SK-N-SH (cell line): ENCODE results near the gene OBSL1. TPM values are rescaled to one million over a fixed set of nuclear protein-coding genes. Genes with fewer than 3 reads are reported as not detected.

Experiments
- CTCF ChIA-PET: fragments of 300-600, 350-600 bp; formaldehyde crosslinking; extraction: SDS; loops from one replicate; lab custom pipeline; 2021; lab: Yijun Ruan, JAX
- POLR2A ChIA-PET: fragments of 350-600 bp; sonication (Branson Sonifier 250); formaldehyde crosslinking; extraction: SDS; loops from one replicate; lab custom pipeline; 2020; ENCODE audit warnings: antibody characterized with exemption, inconsistent platforms; lab: Yijun Ruan, JAX
- DNase-seq: peaks from one replicate; pipeline ENCODE4 v3.0.0; 2012
- H2AFZ ChIP-seq: fragments of 200-600 bp; sonication (generic); 2 replicates; pipeline ENCODE4 v1.8.1; 2016; ENCODE audit warnings: antibody characterized with exemption, mild to moderate bottlenecking, low read depth
- H3F3A ChIP-seq: fragments of 200-600 bp; sonication (generic); replicated peaks from 2 replicates; pipeline ENCODE3; 2016; ENCODE audit warnings: antibody characterized with exemption, mild to moderate bottlenecking; ENCODE audit not compliant: insufficient read depth
- H3K27ac ChIP-seq, 2 experiments: fragments of 200-500 bp in 1 of 2; fragments of 200-600 bp in 1 of 2; sonication (Bioruptor generic) in 1 of 2; sonication (generic), shearing (Covaris generic) in 1 of 2; 2 replicates each; pipeline versions ENCODE4 v1.5.1 to v1.6.1; 2014 to 2016; ENCODE audit warnings: low read depth in 2 of 2, inconsistent platforms in 1 of 2, low read length in 1 of 2, mild to moderate bottlenecking in 1 of 2, mixed read lengths in 1 of 2
- H3K27me3 ChIP-seq: fragments of 200-600 bp; sonication (generic), shearing (Covaris generic); 2 replicates; pipeline ENCODE4 v1.6.1; 2016; ENCODE audit warnings: mixed run types; ENCODE audit not compliant: insufficient read depth
- H3K36me3 ChIP-seq, 2 experiments: fragments of 200-500 bp in 1 of 2; fragments of 200-600 bp in 1 of 2; sonication (Bioruptor generic) in 1 of 2; sonication (generic) in 1 of 2; replicated peaks in 1 of 2; 2 replicates each; pipeline versions ENCODE3 to v1.5.1; 2014 to 2016; ENCODE audit warnings: low read length in 1 of 2, mild to moderate bottlenecking in 1 of 2; ENCODE audit not compliant: insufficient read depth in 2 of 2, control insufficient read depth in 1 of 2
- H3K4me1 ChIP-seq, 2 experiments: fragments of 200-500 bp in 1 of 2; fragments of 200-600 bp in 1 of 2; sonication (Bioruptor generic) in 1 of 2; sonication (generic), shearing (Covaris generic) in 1 of 2; 2 replicates each; pipeline versions ENCODE4 v1.5.1 to v1.6.1; 2014 to 2016; ENCODE audit warnings: low read depth in 1 of 2, low read length in 1 of 2, mixed run types in 1 of 2; ENCODE audit not compliant: insufficient read depth in 2 of 2, control insufficient read depth in 1 of 2
- H3K4me2 ChIP-seq: fragments of 200-600 bp; sonication (generic), shearing (Covaris generic); 2 replicates; pipeline ENCODE4 v1.6.1; 2017; ENCODE audit warnings: mixed run types
- H3K4me3 ChIP-seq, 2 experiments: fragments of 200-500 bp in 1 of 2; fragments of 200-600 bp in 1 of 2; sonication (Bioruptor generic) in 1 of 2; sonication (generic), shearing (Covaris generic) in 1 of 2; 2 replicates each; pipeline versions ENCODE4 v1.5.1 to v1.8.1; 2014 to 2016; ENCODE audit warnings: low read depth in 2 of 2, inconsistent platforms in 1 of 2, low read length in 1 of 2, mild to moderate bottlenecking in 1 of 2, mixed read lengths in 1 of 2, moderate library complexity in 1 of 2
- H3K79me2 ChIP-seq: fragments of 200-600 bp; sonication (generic); 2 replicates; pipeline ENCODE4 v1.8.1; 2017; ENCODE audit warnings: mild to moderate bottlenecking; ENCODE audit not compliant: insufficient read depth
- H3K9ac ChIP-seq: fragments of 200-600 bp; sonication (generic); 2 replicates; pipeline ENCODE4 v1.6.1; 2017; ENCODE audit warnings: mixed run types
- H3K9me2 ChIP-seq: fragments of 200-600 bp; sonication (generic); 2 replicates; pipeline ENCODE4 v1.6.1; 2017; ENCODE audit warnings: mixed run types
- H3K9me3 ChIP-seq: fragments of 200-600 bp; sonication (generic); 2 replicates; pipeline ENCODE4 v1.6.1; 2017; ENCODE audit warnings: mixed run types, mild to moderate bottlenecking, moderate library complexity
- H4K20me1 ChIP-seq: fragments of 200-600 bp; sonication (generic); 2 replicates; pipeline ENCODE4 v1.6.1; 2017; ENCODE audit warnings: mild to moderate bottlenecking, mixed run types; ENCODE audit not compliant: insufficient read depth
- CHD2 ChIP-seq: fragments of 150-350 bp; IDR thresholded peaks from 2 replicates; pipeline ENCODE4 v1.6.1; 2018; ENCODE audit warnings: low read length; ENCODE audit not compliant: partially characterized antibody
- ELF1 ChIP-seq: IDR thresholded peaks from 2 replicates; pipeline ENCODE4 v1.4.0; 2012
- EZH2phosphoT487 ChIP-seq: fragments of 200-600 bp; sonication (generic); IDR thresholded peaks from 2 replicates; pipeline ENCODE4 v1.6.1; 2017; ENCODE audit warnings: low read depth, mixed run types, mild to moderate bottlenecking, antibody characterized with exemption, moderate library complexity, borderline replicate concordance
- FOXJ3 ChIP-seq: sonication (generic); formaldehyde crosslinking; IDR thresholded peaks from 2 replicates; pipeline ENCODE4 v1.5.1; 2020; ENCODE audit warnings: mild to moderate bottlenecking, missing genetic modification reagents
- FOXM1 ChIP-seq: IDR thresholded peaks from 2 replicates; pipeline ENCODE4 v1.4.0; 2012; ENCODE audit warnings: low read depth, mild to moderate bottlenecking
- GATA2 ChIP-seq: sonication (generic); formaldehyde crosslinking; IDR thresholded peaks from 2 replicates; pipeline ENCODE4 v1.5.0; 2020; ENCODE audit warnings: mild to moderate bottlenecking, missing genetic modification reagents
- MEF2A ChIP-seq: IDR thresholded peaks from 2 replicates; pipeline ENCODE4 v1.4.0; 2012; ENCODE audit warnings: low read depth, borderline replicate concordance
- NRF1 ChIP-seq: IDR thresholded peaks from 2 replicates; pipeline ENCODE4 v1.6.1; 2012; ENCODE audit warnings: low read depth, mild to moderate bottlenecking, low read length
- POLR2AphosphoS5 ChIP-seq: IDR thresholded peaks from 2 replicates; pipeline ENCODE4 v1.6.1; 2012; ENCODE audit warnings: low read depth, low read length
- RAD21 ChIP-seq: IDR thresholded peaks from 2 replicates; pipeline ENCODE4 v1.6.1; 2012; ENCODE audit warnings: mild to moderate bottlenecking, low read length
- RFX5 ChIP-seq: IDR thresholded peaks from 2 replicates; pipeline ENCODE4 v1.6.1; 2012; ENCODE audit warnings: mild to moderate bottlenecking, improper control_type of control experiment, low read length
- RXRA ChIP-seq: IDR thresholded peaks from 2 replicates; pipeline ENCODE4 v1.4.0; 2012; ENCODE audit warnings: low read depth, mild to moderate bottlenecking, borderline replicate concordance
- SIN3A ChIP-seq: IDR thresholded peaks from 2 replicates; pipeline ENCODE4 v1.6.1; 2012; ENCODE audit warnings: low read depth, mild to moderate bottlenecking, low read length, moderate library complexity, borderline replicate concordance
- SMC3 ChIP-seq: IDR thresholded peaks from 2 replicates; pipeline ENCODE4 v1.6.1; 2012; ENCODE audit warnings: low read depth, low read length, improper control_type of control experiment
- TAF1 ChIP-seq: IDR thresholded peaks from 2 replicates; pipeline ENCODE4 v1.6.1; 2012; ENCODE audit warnings: low read depth, mild to moderate bottlenecking, low read length, moderate library complexity, borderline replicate concordance
- ZBTB33 ChIP-seq: IDR thresholded peaks from 2 replicates; pipeline ENCODE4 v1.4.0; 2012; ENCODE audit warnings: low read depth, borderline replicate concordance
- WGBS: methylation state at CpG from one replicate; pipeline ENCODE4 v1.1.6; 2017; ENCODE audit warnings: low lambda C conversion rate; 5-methylcytosine and 5-hydroxymethylcytosine counted together
- polyA plus RNA-seq, 3 experiments: library from polyadenylated mRNA; depleted of rRNA; stranded (reverse); fragments of >200 nt; gene quantifications; 2 replicates each; pipeline ENCODE4 v1.2.3, GENCODE V29; 2012
- TF ChIP-seq, protein P1 (sequence below): IDR thresholded peaks from 2 replicates; pipeline ENCODE4 v1.4.0; 2012; ENCODE audit warnings: low read depth, borderline replicate concordance
- TF ChIP-seq, protein P2 (sequence below): fragments of 150-350 bp; IDR thresholded peaks from 2 replicates; pipeline ENCODE4 v1.6.1; 2016; ENCODE audit warnings: mild to moderate bottlenecking, low read depth, low read length

Gene OBSL1
- polyA plus RNA-seq, 1 of the 3 experiments (the other 2 are of a cell fraction) = 93.0 TPM

GRCh38 chr2:219607931-219608330, 36.6 kb upstream of the OBSL1 start:
- ChIA-PET POLR2A (no interaction called here), CTCF (no interaction called here)
- DNase-seq = no peak
- no peak overlapping the region for H3K4me3 ChIP-seq
- peaks cover 0 to 9% of the 10 kb centered on the region in 2 experiments; a peak in 1 of 4 replicates for H3K4me1 ChIP-seq
- no peaks in the 10 kb centered on the region for H3F3A ChIP-seq
- no peak for TF ChIP-seq CHD2
- TF ChIP-seq SIN3A = no peak
- TF ChIP-seq MEF2A = no peak
- TF ChIP-seq RAD21 = no peak
- no peak for TF ChIP-seq NRF1
- no peak for TF ChIP-seq ELF1
- no peak for TF ChIP-seq ZBTB33
- no peak for TF ChIP-seq FOXM1
- TF ChIP-seq, protein P1, sequence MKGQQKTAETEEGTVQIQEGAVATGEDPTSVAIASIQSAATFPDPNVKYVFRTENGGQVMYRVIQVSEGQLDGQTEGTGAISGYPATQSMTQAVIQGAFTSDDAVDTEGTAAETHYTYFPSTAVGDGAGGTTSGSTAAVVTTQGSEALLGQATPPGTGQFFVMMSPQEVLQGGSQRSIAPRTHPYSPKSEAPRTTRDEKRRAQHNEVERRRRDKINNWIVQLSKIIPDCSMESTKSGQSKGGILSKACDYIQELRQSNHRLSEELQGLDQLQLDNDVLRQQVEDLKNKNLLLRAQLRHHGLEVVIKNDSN = no peak
- no peak for TF ChIP-seq POLR2AphosphoS5
- no peak for TF ChIP-seq FOXJ3 (CRISPR knock-in tag)
- H3K9me3 ChIP-seq = no peaks in the 10 kb centered on the region
- H3K36me3 ChIP-seq = peaks cover 0 to 48% of the 10 kb centered on the region in 2 experiments
- H3K9ac ChIP-seq = no peak overlapping the region
- no peaks in the 10 kb centered on the region for H3K79me2 ChIP-seq
- no peaks in the 10 kb centered on the region for H3K27me3 ChIP-seq
- H3K4me2 ChIP-seq = no peak overlapping the region
- no peak overlapping the region for H3K27ac ChIP-seq
- H4K20me1 ChIP-seq = no peaks in the 10 kb centered on the region
- H2AFZ ChIP-seq = no peak overlapping the region
- H3K9me2 ChIP-seq = no peaks in the 10 kb centered on the region
- 84% methylated on average over 9 of the region's 15 CpGs for WGBS

GRCh38 chr2:219605607-219605954, 34.2 kb upstream of the OBSL1 start:
- H3K9ac ChIP-seq = no peak overlapping the region
- H3K4me3 ChIP-seq = no peak overlapping the region
- TF ChIP-seq EZH2phosphoT487 = no peak
- no peak for TF ChIP-seq SIN3A
- TF ChIP-seq, protein P2, sequence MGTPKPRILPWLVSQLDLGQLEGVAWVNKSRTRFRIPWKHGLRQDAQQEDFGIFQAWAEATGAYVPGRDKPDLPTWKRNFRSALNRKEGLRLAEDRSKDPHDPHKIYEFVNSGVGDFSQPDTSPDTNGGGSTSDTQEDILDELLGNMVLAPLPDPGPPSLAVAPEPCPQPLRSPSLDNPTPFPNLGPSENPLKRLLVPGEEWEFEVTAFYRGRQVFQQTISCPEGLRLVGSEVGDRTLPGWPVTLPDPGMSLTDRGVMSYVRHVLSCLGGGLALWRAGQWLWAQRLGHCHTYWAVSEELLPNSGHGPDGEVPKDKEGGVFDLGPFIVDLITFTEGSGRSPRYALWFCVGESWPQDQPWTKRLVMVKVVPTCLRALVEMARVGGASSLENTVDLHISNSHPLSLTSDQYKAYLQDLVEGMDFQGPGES = no peak
- no peak for TF ChIP-seq RFX5
- TF ChIP-seq GATA2 (CRISPR knock-in tag) = no peak
- TF ChIP-seq POLR2AphosphoS5 = no peak
- no peak for TF ChIP-seq RXRA
- TF ChIP-seq TAF1 = no peak
- no peak for TF ChIP-seq SMC3
- H3K4me2 ChIP-seq = no peak overlapping the region
- DNase-seq = no peak
- no peaks in the 10 kb centered on the region for H3K4me1 ChIP-seq
- no peaks in the 10 kb centered on the region for H3K79me2 ChIP-seq
- H3K9me3 ChIP-seq = no peaks in the 10 kb centered on the region
- 89% methylated on average over 6 of the region's 6 CpGs for WGBS
- H4K20me1 ChIP-seq = no peaks in the 10 kb centered on the region
- H3F3A ChIP-seq = no peaks in the 10 kb centered on the region
- H3K9me2 ChIP-seq = no peaks in the 10 kb centered on the region
- ChIA-PET POLR2A (no interaction called here), CTCF (interaction anchor here (0.8 to 1.6 kb wide), 3 partner anchors 10 to 217 kb away, joined by 3 to 5 read pairs (median 3); no protein-coding TSS in a partner anchor)
- no peak overlapping the region for H2AFZ ChIP-seq
- H3K36me3 ChIP-seq = peaks cover 4 to 52% of the 10 kb centered on the region in 2 experiments
- H3K27me3 ChIP-seq = no peaks in the 10 kb centered on the region
- no peak overlapping the region for H3K27ac ChIP-seq
